ENCODE data around the gene MAP3K3.

DNA sequence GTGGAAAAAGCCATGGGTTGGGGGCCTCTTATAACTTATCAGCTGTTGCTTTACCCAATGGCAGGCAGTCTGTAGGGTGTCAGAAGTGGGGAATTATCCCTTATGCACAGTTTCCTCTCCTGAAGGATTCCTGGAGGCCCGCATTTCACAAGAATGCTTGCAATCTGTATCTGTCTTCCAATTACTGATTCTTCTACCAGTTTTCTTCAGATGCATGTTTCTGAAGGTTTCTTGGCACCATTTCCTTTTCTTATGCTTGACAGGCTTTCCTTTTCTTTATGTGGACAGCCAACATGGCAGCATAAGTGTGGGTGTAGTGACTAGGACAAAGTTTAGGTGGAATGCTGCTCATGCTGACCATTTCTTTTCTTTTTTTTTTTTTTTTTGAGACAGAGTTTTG lies 36.1 kb downstream of the MAP3K3 start:
- TF ChIP-seq CTCF (IDR thresholded peaks at IDR 0.05; ENCODE audit: poor library complexity, severe bottlenecking) (no peak), EZH2 (IDR thresholded peaks at IDR 0.05; ENCODE audit: borderline replicate concordance, insufficient read depth, low read length, poor library complexity, severe bottlenecking) (no peak), POLR2AphosphoS5 (IDR thresholded peaks at IDR 0.05) (no peak)
